Activated CD4-positive, alpha-beta T cell treated with anti-CD3 and anti-CD28 coated beads, Interleukin-2, Interleukin-4, amounts not matched to agents 100 ng/mL and 50 ng/mL, durations not matched to agents 16 hours and 8 hours (primary cell): ENCODE results near the gene SLC2A9.
"Not testable (repeated sequence)": the region's sequence is repeated elsewhere in the genome, so short reads cannot be mapped to it uniquely, and the experiment has no call there.

Experiments used
- DNase-seq: peaks from one replicate; pipeline ENCODE4 v3.0.0-alpha.2; 2020; ENCODE audit warnings: low spot score

The SLC2A9 gene

DNA sequence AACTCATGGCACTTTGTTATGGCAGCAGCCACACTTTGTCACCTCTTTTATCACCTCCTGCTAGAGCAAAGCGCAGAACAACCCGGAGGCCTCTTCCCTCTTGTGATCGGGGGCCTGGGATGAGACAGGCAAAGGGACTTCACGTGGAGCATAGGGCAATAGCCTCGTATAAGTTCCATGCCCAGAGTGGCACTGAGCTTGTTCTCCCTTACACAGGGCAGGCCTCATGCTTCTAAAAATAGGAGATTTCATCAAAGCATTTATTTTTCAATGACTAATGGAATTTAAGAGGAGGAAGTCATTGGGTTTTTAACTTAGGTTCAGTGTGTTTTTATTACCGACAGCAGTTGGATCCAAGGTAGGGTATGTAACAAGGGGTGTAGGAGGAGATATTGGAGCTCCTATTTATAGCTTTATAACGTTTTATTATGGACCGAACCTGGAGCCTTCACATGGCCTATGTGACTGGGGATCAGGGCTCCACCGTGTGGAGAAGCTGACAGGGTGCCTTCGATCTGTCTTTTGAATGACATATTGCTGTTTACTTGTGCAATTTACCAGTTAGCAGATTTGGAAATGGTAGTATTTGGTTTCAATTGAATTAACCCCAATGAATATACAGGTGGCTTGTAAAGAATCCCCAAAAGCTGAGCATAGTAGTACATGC lies 93.8 kb downstream of the SLC2A9 start:
- DNase-seq = no peak

DNA sequence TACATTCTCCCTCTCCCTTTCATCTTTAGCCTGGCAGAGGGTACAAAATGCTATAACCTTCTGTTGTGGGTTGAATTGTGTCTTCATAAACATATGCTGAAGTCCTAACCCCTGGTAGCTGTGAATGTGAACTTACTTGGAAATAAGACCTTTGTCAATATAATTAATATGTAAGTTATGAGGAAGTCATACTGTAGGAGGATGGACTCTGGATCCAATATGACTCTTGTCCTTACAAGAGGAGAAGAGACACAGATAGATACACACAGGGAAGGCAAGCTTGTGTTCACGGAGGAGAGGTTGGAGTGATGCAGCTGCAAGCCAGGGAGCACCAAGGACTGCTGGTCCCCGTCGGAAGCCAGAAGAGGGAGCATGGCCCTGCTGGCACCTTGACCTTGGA lies 94.7 kb downstream of the SLC2A9 start:
- no peak for DNase-seq

DNA sequence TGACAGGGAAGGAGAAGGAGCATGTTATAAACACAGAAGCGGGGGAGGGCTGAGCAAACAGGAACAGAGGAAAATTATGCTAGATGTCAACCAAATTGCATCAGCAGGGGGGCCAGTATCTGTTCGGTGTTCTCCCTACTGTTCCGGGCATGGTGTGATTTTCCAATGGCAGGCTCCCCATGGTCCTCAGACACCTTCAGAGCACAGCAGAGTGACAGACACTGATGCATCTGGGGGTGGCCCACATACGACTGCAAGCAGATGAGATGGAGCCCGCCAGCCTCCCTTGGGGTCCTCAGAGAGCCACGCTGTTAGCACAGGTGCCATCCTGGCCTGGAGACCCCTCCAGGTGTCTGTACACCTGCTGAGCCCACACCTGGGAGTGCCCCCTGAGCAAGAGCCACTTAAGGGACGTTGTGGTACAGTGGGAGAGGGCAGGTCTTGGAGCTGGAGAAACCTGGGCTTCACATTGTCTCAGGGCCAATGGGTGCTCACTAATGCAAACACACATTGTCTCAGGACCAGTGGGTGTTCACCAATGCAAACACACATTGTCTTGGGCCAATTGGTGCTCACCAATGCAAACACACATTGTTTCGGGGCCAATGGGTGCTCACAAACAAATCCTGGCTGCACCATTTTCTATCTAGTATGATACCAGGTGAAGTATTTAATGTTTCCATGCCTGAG lies 95.4 kb downstream of the SLC2A9 start:
- no peak for DNase-seq

DNA sequence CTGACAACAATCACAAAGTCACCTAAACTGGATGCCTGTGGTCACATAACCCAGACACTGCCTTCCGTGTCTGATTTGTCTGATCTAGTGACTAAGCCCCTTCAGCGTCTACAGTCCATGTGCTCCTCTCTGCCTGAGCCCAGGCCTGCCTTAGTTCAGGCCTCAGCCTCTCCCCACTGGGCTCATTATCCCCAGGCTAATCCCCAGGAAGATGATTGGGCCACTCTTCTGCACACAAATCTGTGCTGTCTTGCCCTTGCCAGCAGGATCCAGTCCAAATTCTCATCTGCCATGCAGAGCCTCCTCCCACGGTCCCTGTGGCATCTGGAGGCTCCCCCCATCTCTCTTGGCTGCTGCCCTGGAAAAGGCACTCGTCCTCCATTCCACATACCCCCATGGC lies 96.5 kb downstream of the SLC2A9 start:
- DNase-seq = no peak

DNA sequence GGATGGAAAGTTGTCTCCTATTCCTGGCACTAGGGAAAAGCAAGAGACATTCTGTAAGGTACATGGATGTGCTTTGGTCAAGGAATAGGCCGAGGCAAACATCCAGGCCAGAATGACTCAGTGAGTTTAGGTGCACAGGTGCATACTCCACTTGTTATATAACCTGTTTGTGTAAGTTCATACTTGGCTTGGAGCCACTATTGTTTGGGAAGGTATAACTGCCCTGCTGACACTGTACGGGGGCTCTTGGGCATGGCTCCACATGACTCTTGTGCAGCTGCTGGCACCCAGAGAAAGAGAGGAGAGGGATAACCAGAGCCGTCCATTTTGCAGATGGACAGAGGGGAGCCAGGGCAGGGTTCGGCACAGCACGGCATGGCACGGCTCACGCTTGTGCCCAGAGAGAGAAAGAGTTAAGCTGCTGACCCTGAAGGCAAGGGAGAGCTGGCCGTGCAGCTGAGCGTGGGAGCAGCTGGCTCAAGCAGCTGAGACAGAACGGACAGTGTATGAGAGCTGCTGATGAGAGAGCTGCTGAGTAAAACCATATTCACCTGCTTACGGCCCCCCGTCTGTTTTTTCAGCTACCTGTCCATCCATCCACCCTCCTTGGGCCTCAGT lies 98.0 kb downstream of the SLC2A9 start:
- no peak for DNase-seq

DNA sequence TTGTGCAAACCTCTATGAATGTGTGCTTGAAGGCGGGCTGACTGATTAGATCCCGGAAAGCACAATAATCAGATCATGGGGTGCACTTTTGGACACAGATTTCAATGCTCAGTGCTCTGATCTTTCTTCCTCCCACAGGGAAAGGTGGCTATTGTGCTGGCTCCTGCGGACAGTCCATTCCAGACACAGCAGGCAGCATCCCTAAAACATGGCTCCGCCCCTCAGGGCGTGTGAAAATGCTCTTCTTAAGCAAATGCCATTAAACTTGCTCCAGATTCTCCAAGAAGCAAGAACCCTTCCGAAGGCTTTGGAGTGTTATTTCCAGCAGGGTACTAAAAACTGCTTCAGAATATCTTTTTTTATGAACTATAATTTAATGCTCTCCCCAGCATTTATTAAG lies 100.0 kb downstream of the SLC2A9 start:
- DNase-seq = no peak

DNA sequence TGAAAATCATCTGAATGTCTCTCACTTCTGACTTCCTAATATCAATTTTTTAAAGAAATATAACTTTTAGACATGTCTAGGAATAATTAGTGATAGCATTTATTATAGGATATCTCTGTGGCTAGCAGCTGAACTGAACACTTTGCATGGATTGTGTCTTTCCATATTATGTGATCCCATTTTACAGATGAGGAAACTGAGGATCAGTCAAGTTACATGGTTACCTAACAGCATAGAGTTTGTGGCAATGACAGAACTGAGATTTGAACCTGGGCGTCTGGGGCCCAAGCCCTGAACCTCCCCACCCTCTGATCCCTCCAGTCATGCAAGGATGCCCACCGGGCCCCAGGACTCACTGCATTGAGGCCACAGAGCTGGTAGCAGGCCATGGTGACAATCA lies 101.3 kb downstream of the SLC2A9 start:
- DNase-seq = no peak

DNA sequence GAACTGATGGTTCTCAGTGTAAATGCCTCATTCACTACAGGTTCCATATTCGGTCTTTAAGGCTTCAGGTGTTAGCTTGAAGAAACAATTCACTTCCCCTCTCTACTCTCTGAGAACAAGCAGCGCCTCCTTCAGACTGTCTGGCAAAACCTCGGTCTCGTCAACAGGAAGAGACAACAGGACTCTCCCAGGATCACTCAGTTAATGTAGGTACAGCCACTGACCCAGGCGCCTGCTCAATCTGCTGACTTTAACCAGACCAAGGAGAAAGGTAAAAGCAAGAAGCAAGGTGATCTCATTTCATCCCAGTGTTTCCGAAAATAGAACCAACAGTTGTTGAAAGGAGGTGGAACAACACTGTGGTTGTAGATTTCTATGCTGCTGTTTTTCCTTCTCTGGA lies 102.2 kb downstream of the SLC2A9 start:
- no peak for DNase-seq

DNA sequence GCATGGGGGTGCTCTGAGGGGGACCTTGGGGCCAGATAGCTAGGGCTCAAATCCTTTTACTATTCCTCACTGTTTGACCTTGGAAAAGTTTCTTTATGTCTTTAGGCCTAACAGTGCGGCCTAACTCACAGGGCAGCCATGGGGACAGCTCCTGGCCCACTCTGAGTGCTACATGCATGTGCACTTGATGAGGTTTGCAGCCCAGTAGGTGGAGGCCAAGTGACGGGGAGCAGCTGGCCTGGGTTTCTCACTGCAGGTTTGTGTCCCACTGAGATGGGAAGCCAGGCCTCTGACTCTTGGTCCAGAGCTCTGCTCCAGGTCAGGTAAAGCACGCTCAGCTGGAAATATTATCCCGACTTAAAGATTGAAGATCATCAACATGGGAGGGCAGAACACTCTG lies 102.8 kb downstream of the SLC2A9 start:
- DNase-seq = no peak

DNA sequence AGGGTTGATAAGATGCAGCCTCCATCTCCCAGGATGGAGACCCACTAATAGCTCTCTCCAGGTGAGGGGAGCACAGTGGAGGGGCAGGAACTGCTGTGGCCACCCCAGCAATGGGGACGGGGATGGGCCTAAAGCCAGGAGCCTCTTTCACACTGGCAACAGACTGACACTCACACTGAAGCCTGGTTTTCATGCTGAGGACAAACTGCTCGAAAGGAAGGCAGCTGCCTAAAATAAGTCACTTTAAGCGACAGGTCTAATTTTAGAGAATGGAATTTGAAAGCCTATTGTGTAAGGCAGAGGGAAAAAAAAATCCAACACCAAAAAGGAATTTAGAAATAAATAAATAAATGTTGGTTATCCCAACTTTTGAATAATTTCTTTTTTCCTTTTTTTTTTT lies 104.4 kb downstream of the SLC2A9 start:
- no peak for DNase-seq

DNA sequence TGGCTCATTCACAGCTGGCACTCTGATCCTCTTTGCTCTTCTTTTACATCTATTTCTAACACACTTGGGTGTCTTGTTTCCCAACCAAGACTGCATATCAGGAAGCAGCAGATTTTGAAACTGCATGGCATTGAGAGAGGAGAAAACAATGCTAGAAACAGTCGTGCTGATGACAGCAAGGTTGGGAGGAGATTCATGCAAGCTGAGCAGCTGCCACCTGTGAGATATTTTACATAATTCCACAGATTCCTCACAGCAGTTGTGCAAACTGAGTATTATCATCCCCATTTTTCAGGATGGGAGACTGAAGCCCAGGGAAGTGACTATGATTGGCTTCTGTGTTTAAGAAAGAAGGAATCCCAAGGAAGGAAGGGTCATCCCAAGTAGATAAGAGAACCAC lies 105.0 kb downstream of the SLC2A9 start:
- no peak for DNase-seq

DNA sequence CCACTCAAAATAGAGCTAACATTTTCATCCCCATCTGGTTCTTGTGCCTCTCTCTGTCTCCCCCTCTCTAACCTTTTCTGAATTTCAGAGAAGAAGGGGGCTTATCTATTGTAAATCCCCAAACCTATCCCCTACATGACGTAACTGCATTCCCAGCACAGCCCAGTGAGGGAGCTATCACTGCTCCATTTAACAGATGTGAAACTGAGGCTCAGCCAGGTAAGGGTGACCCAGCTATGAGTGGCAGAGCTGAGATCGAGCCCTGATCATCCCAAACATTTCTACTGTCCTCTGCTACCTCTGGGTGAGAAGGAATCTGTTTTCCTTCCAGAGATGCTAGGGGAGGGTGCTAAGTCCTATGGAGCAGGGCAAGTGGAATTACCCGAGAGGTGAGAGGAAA lies 107.5 kb downstream of the SLC2A9 start:
- DNase-seq = no peak

DNA sequence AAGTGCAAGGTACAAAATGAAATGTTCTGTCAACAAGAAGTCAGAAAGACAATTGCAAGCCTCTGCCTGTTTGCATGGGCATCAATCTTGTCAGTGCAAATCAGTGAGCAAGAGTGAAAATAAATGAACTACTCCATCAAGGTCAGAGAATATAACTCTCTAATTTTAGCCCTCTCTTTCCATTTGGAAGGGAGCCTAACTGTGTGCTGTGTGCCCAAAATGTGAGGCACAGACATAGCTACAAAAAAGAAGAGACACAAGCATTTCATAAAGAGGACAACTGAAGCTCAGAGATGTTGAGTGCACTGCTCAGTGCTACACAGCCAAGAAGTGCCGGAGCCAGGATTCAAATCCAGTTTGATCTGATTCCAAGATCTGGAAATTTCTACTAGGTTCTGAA lies 114.3 kb downstream of the SLC2A9 start:
- DNase-seq = no peak

DNA sequence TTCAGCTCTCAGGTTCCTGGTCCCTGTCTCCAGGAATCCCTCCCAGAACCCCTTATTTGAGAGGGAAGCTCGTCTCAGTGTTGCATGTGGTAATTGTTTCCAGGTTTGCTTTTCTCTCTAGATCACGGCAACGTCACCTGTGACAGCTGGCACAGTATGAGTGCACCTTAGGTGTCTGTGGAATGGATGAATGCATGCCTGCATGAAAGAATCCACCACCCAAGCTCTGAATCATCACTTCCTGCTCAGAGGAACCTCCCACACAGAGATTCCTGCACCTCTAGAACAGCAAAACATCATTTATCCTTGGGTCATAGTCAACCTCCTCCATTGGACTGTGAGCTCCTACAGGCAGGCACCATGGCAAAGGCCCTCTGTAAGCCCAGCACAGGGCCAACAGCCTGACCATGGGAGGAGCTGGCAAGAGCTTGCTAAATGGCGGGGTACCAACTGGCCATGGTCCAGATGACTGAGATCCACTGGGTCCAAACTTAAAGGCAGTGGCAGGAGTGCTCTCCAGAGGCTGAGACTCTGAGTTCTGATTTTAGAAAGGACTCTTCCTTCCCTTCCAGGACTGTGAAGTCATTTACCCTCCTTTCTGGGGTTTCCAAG lies 116.2 kb downstream of the SLC2A9 start:
- no peak for DNase-seq

DNA sequence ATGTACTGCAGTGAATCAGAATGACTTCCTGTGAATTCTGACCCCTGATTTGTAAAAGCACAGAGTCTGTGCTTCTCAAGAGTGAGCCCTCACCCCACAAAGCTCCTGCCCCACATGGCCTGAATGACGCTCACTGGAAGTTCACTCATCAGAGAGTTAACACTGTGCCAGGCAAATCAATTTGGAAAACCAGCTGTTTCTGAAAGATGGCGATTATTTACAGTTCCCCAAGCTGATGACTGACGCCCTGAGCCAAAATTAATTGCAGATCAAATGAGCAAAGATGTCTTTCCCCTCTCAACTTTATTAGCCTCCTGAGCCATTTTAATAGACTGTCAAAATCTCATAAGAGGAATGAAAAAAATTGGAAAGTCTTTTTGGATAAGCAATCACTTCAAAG lies 118.0 kb downstream of the SLC2A9 start:
- no peak for DNase-seq

DNA sequence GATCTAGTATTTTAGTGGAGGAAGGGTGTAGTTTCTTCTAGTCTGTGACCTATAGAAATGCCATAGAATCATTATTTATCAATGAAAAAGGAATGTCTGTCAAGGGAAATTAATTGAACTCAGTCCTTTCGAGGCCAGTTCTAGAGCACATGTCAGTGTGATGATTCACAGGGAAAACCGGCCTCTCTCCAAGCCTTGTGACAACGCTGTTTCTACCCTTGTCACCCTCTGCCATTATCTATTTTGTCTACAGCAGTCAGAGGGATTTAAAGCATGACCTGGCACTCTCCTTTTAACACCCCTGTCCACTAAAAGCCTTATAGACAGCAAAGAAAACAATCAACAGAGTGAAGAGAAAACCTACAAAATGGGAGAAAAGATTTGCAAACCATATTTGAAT lies 120.0 kb downstream of the SLC2A9 start:
- DNase-seq = no peak

DNA sequence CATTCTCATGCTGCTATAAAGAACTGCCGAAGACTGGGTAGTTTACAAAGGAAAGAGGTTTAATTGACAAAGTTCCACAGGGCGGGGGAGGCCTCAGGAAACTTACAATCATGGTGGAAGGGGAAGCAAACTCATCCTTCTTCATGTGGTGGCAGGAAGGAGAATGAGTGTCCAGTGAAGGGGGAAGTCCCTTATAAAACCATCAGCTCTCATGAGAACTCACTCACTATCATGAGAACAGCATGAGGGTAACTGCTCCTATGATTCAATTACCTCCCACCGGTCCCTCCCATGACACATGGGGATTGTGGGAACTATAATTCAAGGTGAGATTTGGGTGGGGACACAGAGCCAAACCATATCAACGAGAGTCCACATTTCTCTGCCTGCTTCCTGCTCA lies 120.7 kb downstream of the SLC2A9 start:
- not testable (repeated sequence) for DNase-seq

DNA sequence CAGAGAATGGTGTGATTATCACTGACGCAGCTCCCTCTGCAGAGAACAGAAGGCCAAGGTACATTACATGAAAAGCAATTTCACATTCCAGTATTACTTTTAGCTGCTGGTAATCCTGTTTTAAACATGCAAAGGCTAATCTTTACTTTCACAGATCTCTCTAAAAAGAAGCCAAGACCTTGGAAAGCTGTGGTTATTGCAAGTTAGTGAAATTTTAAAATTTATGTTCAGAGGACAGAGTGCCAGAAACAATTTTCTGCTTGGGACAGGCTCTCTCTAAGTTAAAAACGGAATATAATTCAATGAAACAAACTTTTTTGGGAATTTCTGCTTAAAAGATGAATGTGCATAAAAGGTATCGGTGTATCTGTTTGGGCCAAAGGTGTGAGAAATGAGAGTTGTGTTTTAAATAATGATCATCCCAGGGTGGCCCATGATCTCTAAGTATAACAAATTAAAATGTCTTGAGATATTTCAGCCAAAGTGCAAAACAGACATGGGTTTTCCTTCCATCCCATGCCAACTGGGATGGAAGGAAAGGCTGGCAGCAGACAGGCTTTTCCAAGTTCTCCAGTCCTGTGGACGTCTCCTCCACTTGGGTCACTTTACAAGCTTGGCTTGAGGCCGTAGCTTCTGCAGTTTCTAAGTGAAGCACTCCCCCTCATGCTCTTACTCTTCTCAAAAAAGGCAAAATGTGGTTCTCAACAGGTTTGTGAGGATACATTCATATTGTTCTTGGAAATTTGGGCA lies 121.8 kb downstream of the SLC2A9 start:
- no peak for DNase-seq

DNA sequence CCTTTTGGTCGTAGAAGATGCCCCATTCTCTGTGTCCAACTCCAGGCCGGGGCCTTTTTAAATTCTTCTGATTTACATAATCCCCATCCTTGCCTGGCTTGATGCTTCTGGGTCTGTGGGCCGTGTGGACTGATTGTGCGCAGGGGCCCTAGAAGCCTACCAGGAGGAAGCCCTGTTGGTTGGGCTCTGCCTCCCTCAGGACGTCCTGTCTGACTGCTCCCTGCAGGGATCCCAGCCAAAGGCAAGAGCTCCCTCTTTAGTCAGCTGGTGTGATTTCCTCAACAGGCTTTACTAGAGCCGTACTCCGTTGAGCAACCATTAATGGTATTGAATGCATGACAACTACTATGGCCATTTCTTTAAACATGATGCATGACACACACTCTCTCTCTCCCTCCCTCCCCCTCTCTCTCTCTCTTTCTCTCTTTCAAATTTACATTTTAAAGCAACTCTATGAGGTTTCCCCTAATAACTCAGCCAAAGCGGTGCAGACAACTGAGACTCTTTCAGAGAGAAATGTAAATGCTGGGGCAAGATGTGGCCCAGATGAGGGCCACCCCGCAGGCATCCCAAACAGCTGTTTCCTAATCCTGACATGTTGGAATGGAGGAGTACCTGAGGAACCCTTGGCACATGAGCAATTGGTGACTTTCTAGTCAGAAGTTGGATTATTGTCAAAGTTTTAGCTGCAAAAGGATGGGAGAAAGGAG lies 122.5 kb downstream of the SLC2A9 start:
- peak; percentile 14 for DNase-seq

DNA sequence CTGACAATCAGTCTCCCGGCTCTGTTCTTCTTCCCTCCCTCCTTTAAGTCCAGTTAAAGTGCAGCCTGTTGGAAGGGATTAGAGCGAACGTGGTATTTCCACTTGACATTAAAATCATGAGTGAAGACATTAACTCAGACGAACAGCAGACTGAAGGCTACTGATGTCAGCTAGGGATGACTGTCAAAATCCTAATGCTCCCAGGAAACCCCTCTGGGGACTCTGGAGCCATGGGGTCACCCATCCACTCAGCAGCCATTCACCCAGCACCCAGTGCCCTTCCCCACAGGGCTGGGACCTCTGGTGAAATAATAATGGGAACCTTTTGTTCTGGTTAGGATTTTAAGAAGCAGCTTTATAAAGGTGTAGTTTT lies 126.0 kb downstream of the SLC2A9 start:
- DNase-seq = no peak

DNA sequence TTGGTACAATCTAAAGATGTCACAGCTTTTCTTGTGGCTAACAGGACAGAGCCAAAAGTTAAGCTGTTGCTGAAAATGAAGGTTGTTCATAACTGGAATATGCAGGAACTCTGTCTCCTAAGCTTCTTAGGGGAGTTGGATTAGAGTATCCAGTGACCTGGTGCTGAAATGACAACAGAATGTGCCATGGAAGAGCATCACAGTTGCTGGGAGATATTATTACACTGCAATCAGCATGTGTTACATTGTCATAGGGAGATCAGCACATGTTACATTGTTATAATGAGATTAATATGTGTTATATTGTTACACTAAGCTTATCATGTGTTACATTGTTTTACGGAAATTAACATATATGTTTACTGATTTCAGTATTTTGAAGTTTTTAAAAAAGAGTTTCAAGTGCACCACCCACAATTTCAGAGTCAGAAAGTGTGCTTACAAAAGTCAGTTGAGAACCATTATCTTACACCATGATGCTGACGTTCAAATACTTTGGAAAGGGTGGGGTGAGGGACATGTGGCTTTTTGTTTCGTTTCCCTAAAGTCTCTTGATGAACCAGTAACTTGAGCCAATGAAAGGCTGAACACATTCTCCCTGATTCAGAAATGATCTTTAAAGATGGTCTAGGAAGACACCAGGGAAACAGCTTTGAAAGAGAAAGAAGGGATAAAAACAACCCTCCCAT lies 126.5 kb downstream of the SLC2A9 start:
- DNase-seq = no peak
